CD4-positive, alpha-beta T cell (primary cell): ENCODE measurements around the gene GFER. TPM values are rescaled to one million over a fixed set of nuclear protein-coding genes. Genes with fewer than 3 reads are reported as not detected.

Experiments used
- ATAC-seq: fragments of 200-7000 bp; cut with Tn5 transposase; one replicate; pipeline ENCODE4 v1.10.0; 2022; ENCODE audit warnings: mild to moderate bottlenecking; ENCODE audit not compliant: poor library complexity
- CTCF ChIA-PET: fragments of 350-600 bp; sonication (Branson Sonifier 250); formaldehyde crosslinking; loops from one replicate; lab custom pipeline; 2021; ENCODE audit warnings: antibody characterized with exemption, inconsistent platforms; lab: Charles Lee
- POLR2A ChIA-PET: fragments of 350-600 bp; sonication (Branson Sonifier 250); formaldehyde crosslinking; loops from one replicate; lab custom pipeline; 2021; ENCODE audit warnings: antibody characterized with exemption, inconsistent platforms; lab: Charles Lee
- DNase-seq, 14 experiments: peaks; one replicate each; pipeline ENCODE4 v3.0.0-alpha.2; 2013 to 2020; ENCODE audit warnings: mixed read lengths in 2 of 14
- H3K27ac ChIP-seq, 2 donors: one replicate each; pipeline versions ENCODE4 v1.5.1 to v1.7.0; 2013; ENCODE audit warnings: low read length in 2 of 2, low read depth in 1 of 2, mild to moderate bottlenecking in 1 of 2
- H3K27me3 ChIP-seq, 2 experiments: 1 replicate in 1 of 2; 2 replicates in 1 of 2; pipeline versions ENCODE4 v1.6.1 to v1.7.0; 2013; ENCODE audit warnings: low read length in 2 of 2, control low read depth in 1 of 2, mild to moderate bottlenecking in 1 of 2, moderate library complexity in 1 of 2; ENCODE audit not compliant: insufficient read depth in 2 of 2, control insufficient read depth in 1 of 2
- H3K36me3 ChIP-seq: one replicate; pipeline ENCODE4 v1.6.1; 2013; ENCODE audit warnings: low read length, control low read depth; ENCODE audit not compliant: insufficient read depth
- H3K4me1 ChIP-seq: one replicate; pipeline ENCODE4 v1.6.1; 2013; ENCODE audit warnings: low read length, control low read depth; ENCODE audit not compliant: insufficient read depth
- H3K4me3 ChIP-seq: one replicate; pipeline ENCODE4 v1.5.1; 2013; ENCODE audit warnings: mild to moderate bottlenecking, low read length, moderate library complexity
- H3K9me3 ChIP-seq, 2 experiments: 1 replicate in 1 of 2; 2 replicates in 1 of 2; pipeline versions ENCODE4 v1.6.1 to v1.7.0; 2013; ENCODE audit warnings: low read length in 2 of 2, mild to moderate bottlenecking in 2 of 2, control low read depth in 1 of 2, moderate library complexity in 1 of 2; ENCODE audit not compliant: control insufficient read depth in 1 of 2, insufficient read depth in 1 of 2
- H3K27ac Mint-ChIP-seq: one replicate; pipeline ENCODE4 v1.8.0; 2020; ENCODE audit warnings: mixed read lengths
- H3K27me3 Mint-ChIP-seq: one replicate; pipeline ENCODE4 v1.8.0; 2021; ENCODE audit warnings: mixed read lengths
- H3K36me3 Mint-ChIP-seq: one replicate; pipeline ENCODE4 v1.8.0; 2021; ENCODE audit warnings: low read depth, mixed read lengths
- H3K4me1 Mint-ChIP-seq: one replicate; pipeline ENCODE4 v1.8.0; 2021; ENCODE audit warnings: low read depth, mixed read lengths
- H3K4me3 Mint-ChIP-seq: one replicate; pipeline ENCODE4 v1.8.0; 2020; ENCODE audit warnings: mild to moderate bottlenecking, mixed read lengths
- H3K9me3 Mint-ChIP-seq: one replicate; pipeline ENCODE4 v1.8.0; 2020; ENCODE audit warnings: mixed read lengths
- intact Hi-C, 2 experiments: fragments of 100-400 bp; cut with DNase I in 1 of 2; cut with micrococcal nuclease in 1 of 2; formaldehyde crosslinking; loops; one replicate each; pipeline versions ENCODE4 v1.15.1 to v1.9.0; 2023 to 2025; cut with DNase I, micrococcal nuclease
- total RNA-seq, 174 experiments: library from RNA in 2 of 174; stranded (reverse) in 2 of 174; gene quantifications; one replicate each; pipeline ENCODE4 v1.2.3 and lab custom pipeline; 2021 to 2026
- TF ChIP-seq, protein P1 (sequence below): fragments of 200-600 bp; IDR thresholded peaks from one replicate; pipeline ENCODE4 v1.8.0; 2022; ENCODE audit warnings: antibody characterized with exemption, mild to moderate bottlenecking

Gene GFER
- total RNA-seq, 2 experiments from 2014 or later: 14.5 TPM

DNA sequence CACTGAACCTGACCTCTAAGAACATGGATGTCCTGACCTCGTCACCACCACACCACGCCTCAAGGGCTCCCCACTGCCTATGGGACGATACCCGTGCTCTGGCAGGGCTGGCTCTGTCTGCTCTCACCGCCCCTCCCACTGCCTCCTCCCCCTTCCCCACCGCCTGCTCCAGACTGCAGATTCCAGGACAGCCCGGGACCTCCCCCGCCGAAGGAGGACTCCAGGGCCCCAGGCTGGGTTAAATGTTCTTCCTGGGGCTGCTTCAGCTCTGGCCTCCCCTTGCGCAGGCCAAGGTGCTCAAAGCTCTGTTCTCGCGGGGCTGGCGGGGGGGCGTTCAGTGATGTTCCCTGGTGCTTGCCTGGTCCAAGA lies 38.7 kb downstream of the GFER start:
- H3K27me3 ChIP-seq: peaks cover 25 to 33% of the 10 kb centered on the region in 2 experiments
- H3K36me3 Mint-ChIP-seq: no peaks in the 10 kb centered on the region
- H3K27ac ChIP-seq: no peak overlapping the region
- no peaks in the 10 kb centered on the region for H3K36me3 ChIP-seq
- peak overlapping the region; percentile 54 for H3K4me3 Mint-ChIP-seq
- H3K27me3 Mint-ChIP-seq: peaks cover 29% of the 10 kb centered on the region
- no peaks in the 10 kb centered on the region for H3K9me3 ChIP-seq
- peak; percentile 12 for ATAC-seq
- intact Hi-C loops: loop anchor here (1.0 to 10.0 kb wide), 4 partner anchors 26 to 232 kb away; partner anchors contain the start of gene ECI1 (in 1 of the 2)
- peaks cover 50% of the 10 kb centered on the region for H3K4me1 ChIP-seq
- peak overlapping the region; percentile 31 for H3K4me3 ChIP-seq
- H3K4me1 Mint-ChIP-seq: peaks cover 18% of the 10 kb centered on the region
- peak overlapping the region; percentile 66 for H3K27ac Mint-ChIP-seq
- CTCF ChIA-PET: interaction anchor here (0.6 to 2.2 kb wide), 8 partner anchors 19 to 1569 kb away, joined by 3 to 9 read pairs (median 4); partner anchors contain the start of genes NTHL1, TRAF7 and TSC2
- DNase-seq: peak in 2 of 14 experiments; percentile 43 to 61
- H3K9me3 Mint-ChIP-seq: no peaks in the 10 kb centered on the region
- POLR2A ChIA-PET: interaction anchor here (0.9 to 2.2 kb wide), 4 partner anchors 25 to 133 kb away, joined by 4 to 13 read pairs (median 6); partner anchors contain the start of genes NTHL1, RPS2, TRAF7 and TSC2
- TF ChIP-seq, protein P1, sequence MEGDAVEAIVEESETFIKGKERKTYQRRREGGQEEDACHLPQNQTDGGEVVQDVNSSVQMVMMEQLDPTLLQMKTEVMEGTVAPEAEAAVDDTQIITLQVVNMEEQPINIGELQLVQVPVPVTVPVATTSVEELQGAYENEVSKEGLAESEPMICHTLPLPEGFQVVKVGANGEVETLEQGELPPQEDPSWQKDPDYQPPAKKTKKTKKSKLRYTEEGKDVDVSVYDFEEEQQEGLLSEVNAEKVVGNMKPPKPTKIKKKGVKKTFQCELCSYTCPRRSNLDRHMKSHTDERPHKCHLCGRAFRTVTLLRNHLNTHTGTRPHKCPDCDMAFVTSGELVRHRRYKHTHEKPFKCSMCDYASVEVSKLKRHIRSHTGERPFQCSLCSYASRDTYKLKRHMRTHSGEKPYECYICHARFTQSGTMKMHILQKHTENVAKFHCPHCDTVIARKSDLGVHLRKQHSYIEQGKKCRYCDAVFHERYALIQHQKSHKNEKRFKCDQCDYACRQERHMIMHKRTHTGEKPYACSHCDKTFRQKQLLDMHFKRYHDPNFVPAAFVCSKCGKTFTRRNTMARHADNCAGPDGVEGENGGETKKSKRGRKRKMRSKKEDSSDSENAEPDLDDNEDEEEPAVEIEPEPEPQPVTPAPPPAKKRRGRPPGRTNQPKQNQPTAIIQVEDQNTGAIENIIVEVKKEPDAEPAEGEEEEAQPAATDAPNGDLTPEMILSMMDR: no peak

DNA sequence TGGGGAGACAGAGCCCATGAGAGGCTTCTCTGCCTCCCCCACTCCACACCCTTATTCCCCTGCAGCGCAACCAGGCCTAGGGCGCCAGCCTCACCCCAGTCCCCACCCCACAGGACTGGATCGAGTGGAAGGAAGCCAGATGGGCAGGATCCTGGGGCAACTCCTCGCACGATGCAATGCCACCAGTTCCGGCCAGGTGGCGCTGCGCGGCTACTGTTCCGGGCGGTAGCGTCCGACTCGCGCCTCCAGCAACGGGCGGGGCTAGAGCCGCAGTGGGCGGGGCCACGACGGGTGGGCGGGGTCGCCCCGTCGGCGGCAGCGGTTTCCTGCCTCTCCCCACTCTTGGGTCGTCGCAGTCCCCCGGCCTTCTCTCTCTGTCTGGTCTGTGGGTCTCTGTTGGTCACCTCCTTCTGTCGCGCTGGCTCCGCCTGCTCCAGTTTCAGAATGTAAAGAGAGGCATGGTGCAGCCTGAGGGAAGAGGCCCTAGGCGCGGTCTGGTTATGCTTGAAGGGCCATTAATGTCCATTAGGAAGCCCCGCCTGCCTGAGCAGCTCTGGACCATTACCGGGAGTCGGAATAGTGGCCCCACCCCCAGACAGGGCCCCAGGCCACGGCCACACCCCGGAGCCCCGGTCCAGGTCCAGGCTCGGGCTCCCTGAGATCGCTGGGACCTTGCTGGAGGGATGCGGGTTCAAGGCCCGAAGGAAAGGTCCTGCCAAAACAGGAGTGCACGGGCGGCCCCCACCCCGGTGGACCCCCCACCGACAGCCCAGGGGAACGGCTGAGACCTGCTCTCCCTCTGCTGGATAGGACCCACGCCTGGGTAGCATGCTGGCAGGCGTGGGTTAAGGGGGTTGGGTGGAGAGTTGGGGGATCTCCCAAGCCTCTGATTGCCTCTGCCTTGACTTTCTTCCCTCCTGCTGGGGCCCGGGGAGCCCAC lies 39.4 kb downstream of the GFER start:
- H3K27me3 ChIP-seq: peaks cover 25 to 33% of the 10 kb centered on the region in 2 experiments
- Mint-ChIP-seq H3K4me3 (peak overlapping the region; percentile 72), H3K27ac (peak overlapping the region; percentile 66), H3K27me3 (peaks cover 29% of the 10 kb centered on the region), H3K9me3 (no peaks in the 10 kb centered on the region), H3K4me1 (peaks cover 19% of the 10 kb centered on the region), H3K36me3 (no peaks in the 10 kb centered on the region)
- H3K9me3 ChIP-seq: no peaks in the 10 kb centered on the region
- peak overlapping the region in 1 of 2 donors; percentile 43 for H3K27ac ChIP-seq
- TF ChIP-seq, protein P1: peak; percentile 90
- ChIA-PET CTCF (interaction anchor here (0.6 to 2.2 kb wide), 8 partner anchors 19 to 1570 kb away, joined by 3 to 9 read pairs (median 4); partner anchors contain the start of genes NTHL1, TRAF7 and TSC2), POLR2A (interaction anchor here (1.0 to 2.2 kb wide), 4 partner anchors 59 to 132 kb away, joined by 5 to 13 read pairs (median 8); partner anchors contain the start of genes RPS2 and TRAF7)
- peak; percentile 87 to 99 (median 96) for DNase-seq
- no peaks in the 10 kb centered on the region for H3K36me3 ChIP-seq
- peak; percentile 92 for ATAC-seq
- H3K4me1 ChIP-seq: peaks cover 50% of the 10 kb centered on the region
- intact Hi-C loops: loop anchor here (1.0 to 10.0 kb wide), 4 partner anchors 25 to 231 kb away; partner anchors contain the start of gene ECI1 (in 1 of the 2)
- H3K4me3 ChIP-seq: peak overlapping the region; percentile 31

DNA sequence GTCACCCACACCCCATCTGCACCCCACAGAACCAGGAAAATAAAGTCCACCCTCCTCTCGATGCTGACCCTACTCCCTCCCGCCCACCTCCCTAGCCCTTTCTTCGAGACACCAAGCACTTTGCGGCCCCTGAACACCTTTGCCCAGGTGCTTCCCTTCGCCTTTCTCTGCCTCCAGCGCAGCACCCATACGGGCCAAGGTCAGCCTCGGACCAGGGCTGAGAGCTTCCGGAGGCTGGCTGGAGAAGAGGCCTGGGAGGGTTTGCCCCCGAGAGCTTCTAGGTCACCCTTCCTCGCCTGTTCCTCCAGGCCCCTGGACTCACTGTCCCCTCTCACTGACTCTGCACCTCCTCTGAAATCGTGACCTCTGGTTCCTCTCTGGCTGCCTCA lies 40.0 kb downstream of the GFER start:
- no peaks in the 10 kb centered on the region for H3K9me3 Mint-ChIP-seq
- H3K4me3 ChIP-seq: no peak overlapping the region
- ATAC-seq: no peak
- no peaks in the 10 kb centered on the region for H3K9me3 ChIP-seq
- no peak overlapping the region for H3K27ac ChIP-seq
- intact Hi-C loops: loop anchor here in 1 of 2 experiments (10.0 kb wide), 1 partner anchor 231 kb away; the partner anchor contains the start of gene ECI1
- DNase-seq: no peak
- H3K27ac Mint-ChIP-seq: no peak overlapping the region
- peaks cover 25% of the 10 kb centered on the region for H3K27me3 Mint-ChIP-seq
- peak overlapping the region; percentile 35 for H3K4me3 Mint-ChIP-seq
- no peaks in the 10 kb centered on the region for H3K36me3 Mint-ChIP-seq
- CTCF ChIA-PET: no interaction called here
- peaks cover 19% of the 10 kb centered on the region for H3K4me1 Mint-ChIP-seq
- POLR2A ChIA-PET: interaction anchor here (1.3 to 2.2 kb wide), 2 partner anchors 116 to 131 kb away, joined by 8 to 13 read pairs; partner anchors contain the start of gene TRAF7
- TF ChIP-seq, protein P1: no peak
- H3K4me1 ChIP-seq: peaks cover 50% of the 10 kb centered on the region
- H3K36me3 ChIP-seq: no peaks in the 10 kb centered on the region
- H3K27me3 ChIP-seq: peaks cover 25 to 31% of the 10 kb centered on the region in 2 experiments
